GM19455 (cell line): Measurements from ENCODE around the gene TMEM41B.
"Not testable (repeated sequence)": the region's sequence is repeated elsewhere in the genome, so short reads cannot be mapped to it uniquely, and the experiment has no call there.

Experiments
- ATAC-seq: cut with Tn5 transposase; IDR thresholded peaks from one replicate; pipeline ENCODE4 v1.9.1; 2021; ENCODE audit not compliant: unreplicated experiment

TMEM41B gene

DNA sequence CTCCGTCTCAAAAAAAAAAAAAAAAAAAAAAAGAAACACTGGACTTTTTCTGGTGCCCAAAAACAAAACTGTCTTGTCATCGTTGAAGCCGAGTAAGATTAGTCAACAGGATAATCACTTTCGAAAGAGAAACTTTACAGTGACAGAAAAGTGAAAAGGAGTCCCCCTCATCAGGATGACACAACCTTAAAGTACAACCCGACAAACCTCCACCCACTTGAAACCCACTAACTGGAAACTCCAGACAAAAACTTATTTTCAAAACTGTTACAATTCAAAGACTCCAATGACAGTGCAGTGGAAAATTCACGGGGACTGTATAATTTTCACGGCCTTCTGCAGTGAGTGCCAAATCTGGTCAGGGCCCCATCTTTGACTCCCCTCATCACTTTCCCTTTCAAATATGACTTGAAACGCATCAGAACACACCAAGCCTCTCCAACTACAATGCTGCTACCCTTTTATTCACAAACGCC lies 50.5 kb downstream of the TMEM41B start:
- ATAC-seq, result peak; percentile 67

DNA sequence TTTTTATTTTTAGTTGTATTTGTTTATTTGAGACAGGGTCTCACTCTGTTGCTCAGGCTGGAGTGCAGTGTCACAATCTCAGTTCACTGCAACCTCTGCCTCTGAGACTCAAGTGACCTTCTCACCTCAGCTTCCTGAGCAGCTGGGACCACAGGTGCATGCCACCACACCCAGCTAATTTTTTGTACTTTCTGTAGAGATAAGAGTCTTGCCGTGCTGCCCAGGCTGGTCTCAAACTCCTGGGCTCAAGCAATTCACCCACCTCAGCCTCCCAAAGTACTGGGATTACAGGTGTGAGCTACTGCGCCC lies 53.6 kb downstream of the TMEM41B start:
- ATAC-seq, result not testable (repeated sequence)

DNA sequence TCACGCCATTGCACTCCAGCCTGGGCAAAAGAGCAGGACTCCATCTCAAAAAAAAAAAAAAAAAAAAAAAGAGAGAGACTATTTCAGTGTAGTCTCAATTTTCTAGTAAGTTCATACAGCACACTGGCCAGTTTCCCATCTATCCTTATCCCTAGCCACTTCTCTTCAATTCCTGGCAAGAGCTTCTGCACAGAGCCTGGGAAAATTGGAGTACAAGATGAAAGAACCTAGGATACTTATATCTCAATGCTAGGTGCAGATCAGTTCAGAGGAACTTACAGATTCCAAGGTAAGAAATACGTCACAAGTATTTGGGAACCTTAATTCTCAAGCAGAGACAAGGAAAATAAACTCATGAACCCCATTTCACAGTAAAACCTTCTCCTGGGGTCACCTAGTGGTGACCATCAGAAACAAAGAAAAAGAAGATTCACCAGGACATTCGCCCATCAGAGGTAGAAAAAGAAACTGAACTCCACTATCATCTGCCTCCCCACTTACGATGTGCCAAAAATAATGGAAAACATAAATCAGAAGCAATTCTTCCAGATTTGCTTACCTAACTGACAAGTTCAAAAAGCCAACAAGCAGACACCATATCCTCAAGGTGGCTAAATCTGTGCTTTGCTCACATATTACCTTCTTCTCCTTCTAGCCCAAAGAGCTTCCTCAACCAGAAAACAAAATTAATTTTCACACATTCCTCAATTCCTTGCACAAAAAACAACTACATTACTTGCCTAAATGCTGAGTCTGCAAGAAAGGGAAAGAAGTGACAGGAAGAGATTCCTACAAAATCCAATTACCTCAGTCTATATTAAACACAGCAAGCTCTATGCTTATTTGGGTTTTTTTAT lies 54.2 kb downstream of the TMEM41B start:
- no peak for ATAC-seq

DNA sequence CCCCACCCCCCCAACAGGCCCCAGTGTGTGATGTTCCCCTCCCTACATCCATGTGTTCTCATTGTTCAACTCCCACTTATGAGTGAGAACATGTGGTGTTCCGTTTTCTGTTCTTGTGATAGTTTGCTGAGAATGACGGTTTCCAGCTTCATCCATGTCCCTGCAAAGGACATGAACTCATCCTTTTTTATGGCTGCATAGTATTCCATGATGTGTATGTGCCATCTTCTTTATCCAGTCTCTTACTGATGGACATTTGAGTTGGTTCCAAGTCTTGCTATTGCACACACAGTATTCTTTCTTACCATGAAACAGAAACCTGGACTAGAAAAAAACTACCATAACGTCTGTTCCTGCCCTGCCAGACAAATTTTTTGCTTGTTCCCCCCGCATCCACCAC lies 56.1 kb downstream of the TMEM41B start:
- not testable (repeated sequence) for ATAC-seq

DNA sequence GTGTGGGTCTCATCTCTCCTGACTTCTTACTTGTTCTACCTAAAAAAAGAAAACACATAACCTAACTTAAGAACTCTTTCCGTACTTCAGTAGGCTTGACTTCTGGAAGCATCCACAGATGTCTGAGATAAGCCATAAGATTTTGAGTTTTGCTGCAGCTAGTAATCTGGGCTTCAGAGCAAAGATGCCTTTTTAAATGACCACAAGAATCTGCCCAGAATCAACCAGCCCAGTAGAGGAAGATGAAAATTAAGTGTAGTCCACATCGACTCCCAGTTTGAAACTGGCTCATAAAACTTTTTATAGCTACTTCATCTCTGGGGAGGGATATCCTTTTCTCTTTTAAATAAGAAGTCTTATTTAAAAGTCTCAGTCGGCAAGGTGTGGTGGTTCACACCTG lies 60.0 kb downstream of the TMEM41B start:
- no peak for ATAC-seq

DNA sequence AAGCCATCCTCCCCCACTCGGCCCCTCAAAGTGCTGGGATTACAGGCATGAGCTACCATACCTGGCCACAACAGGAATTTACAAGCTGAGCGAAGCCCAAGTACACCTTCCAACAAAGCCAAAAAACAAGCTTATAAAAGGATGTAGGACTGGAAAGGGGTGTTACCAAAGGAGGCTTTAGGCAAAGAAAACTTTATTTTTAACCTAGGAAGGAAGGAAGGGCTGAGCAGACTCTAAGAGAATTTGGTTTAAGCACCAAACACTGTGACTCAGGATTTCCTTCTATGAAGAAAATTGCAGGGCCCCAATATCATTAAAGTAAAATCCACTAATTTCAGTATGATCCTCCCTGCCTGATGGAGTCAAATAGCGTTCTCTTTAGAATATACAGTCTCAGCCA lies 61.3 kb downstream of the TMEM41B start:
- ATAC-seq, result no peak

DNA sequence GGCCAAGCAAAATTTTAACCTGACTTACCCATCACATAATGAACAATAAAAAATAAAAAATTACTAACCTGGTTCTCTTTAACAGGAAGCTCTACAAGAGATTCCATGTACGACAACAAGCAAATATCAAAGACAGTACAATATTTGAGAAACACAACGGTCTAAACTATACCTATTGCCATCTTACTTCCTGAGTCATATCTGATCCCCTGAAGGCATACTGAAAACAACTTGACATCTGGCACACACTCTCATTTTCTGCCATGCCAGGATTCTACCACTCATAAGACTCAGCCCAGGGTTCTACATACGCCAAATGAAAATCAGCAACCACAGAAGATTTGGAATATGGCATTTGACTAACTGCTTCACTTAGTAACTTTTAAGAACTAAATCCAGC lies 63.1 kb downstream of the TMEM41B start:
- no peak for ATAC-seq

DNA sequence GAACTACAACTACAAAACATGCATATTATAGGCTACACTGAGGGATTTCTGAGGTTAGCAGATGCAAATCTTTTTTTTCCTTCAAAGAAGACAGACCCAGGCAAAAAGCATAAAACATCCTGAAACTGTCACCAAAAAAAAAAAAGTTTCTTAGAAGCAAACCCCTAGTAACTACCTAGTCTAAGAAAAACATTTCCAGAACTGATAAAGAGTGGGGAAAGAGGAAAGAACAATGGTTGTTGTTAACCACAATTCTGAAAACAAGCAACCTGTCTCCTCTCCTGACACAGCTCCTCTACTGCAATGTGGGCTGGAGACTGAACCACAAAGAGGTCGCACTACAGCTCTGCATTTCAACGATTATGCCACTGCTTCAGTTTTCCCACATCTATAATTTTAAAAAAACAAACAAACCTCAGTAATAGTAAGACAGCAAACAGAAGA lies 64.2 kb downstream of the TMEM41B start:
- peak; percentile 66 for ATAC-seq

DNA sequence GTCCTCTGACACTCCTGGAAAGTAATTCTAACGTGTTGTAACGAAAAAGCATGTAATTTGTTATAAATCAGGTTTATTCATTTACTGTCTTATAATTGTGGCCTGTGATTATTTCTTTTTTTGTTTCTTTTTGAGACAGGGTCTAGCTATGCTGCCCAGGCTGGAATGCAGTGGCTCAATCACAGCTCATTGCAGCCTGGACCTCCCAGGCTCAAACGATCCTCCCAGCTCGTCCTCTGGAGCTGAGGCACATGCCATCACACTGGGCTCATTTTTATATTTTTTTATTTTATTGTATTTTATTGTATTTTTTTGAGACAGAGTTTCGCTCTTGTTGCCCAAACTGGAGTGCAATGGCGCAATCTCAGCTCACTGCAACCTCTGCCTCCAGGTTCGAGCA lies 65.1 kb downstream of the TMEM41B start:
- no peak for ATAC-seq

DNA sequence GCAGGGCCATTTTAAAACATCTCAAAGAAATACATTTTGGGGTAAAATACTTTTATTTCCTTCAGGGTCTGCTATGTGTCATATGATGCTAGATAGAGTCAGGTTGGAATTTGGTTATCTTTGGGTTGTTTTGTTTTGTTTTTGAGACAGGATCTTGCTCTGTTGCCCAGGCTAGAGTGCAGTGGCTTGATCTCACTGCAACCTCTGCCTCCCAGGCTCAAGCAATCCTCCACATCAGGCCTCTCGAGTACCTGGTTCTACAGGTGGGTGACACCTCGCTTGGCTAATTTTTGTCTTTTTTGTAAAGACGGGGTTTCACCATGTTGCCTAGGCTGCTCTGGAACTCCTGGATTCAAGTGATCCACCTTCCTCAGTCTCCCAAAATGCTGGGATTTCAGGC lies 66.5 kb downstream of the TMEM41B start:
- no peak for ATAC-seq

DNA sequence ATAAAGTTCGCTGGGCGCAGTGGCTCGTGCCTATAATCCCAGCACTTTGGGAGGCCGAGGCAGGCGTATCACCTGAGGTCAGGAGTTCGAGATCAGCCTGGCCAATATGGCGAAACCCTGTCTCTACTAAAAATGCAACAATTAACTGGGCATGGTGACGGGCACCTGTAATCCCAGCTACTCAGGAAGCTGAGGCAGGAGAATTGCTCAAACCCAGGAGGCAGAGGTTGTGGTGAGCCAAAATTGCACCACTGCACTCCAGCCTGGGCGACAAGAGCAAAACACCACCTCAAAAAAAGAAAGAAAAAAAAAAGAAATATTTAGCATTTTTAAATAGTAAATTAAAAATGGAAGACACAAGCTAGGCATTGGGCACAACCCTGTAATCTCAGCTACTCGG lies 78.2 kb downstream of the TMEM41B start:
- not testable (repeated sequence) for ATAC-seq

DNA sequence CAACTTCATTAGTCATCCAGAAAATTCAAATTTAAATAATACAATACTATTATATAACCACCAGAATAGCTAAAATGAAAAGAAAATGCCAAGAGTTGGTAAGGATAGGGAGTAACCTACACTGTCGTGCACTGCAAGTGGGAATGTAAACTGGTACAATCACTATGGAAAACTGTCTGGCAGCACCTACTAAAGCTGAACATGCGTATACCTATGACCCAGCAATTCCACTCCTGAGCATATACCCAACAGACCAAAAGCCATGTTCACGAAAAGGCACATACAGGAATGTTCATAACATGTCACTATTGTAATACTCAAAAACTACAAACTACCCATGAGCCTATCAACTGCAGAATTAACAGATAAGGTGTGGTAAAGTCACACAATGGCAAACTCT lies 81.9 kb downstream of the TMEM41B start:
- no peak for ATAC-seq

DNA sequence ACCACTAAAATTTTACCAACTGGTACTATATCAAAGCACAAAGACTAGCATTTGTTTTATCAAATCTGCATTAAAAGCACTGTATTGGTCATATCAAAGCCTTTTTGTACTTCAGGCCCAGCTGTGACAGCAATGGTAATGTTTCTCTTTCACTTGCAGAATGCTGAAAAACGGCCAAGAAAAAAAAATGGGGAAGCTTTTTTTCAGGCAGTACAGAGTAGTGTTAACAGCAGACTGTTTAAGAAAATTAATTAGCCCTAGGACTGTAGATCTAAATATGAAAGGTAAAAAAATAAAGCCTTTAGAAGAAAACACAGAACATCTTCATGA lies 82.6 kb downstream of the TMEM41B start:
- no peak for ATAC-seq
